IMR-90 (cell line): ENCODE measurements around the gene PABPC1L.

Experiments
- BHLHE40 ChIP-seq: fragments of 150-350 bp; IDR thresholded peaks from 2 replicates; pipeline ENCODE4 v1.6.1; 2016; ENCODE audit warnings: mild to moderate bottlenecking, low read depth, low read length
- CEBPB ChIP-seq: IDR thresholded peaks from 2 replicates; pipeline ENCODE4 v1.6.1; 2012; ENCODE audit warnings: low read depth, low read length, improper control_type of control experiment
- MAZ ChIP-seq: IDR thresholded peaks from 2 replicates; pipeline ENCODE4 v1.6.1; 2012; ENCODE audit warnings: low read depth, mild to moderate bottlenecking, low read length, improper control_type of control experiment, moderate library complexity, borderline replicate concordance
- POLR2A ChIP-seq: IDR thresholded peaks from 2 replicates; pipeline ENCODE4 v1.6.1; 2012; ENCODE audit warnings: mild to moderate bottlenecking, low read depth, low read length
- RAD21 ChIP-seq: IDR thresholded peaks from 2 replicates; pipeline ENCODE4 v1.6.1; 2012; ENCODE audit warnings: low read length, improper control_type of control experiment
- RFX5 ChIP-seq: IDR thresholded peaks from 2 replicates; pipeline ENCODE4 v1.8.0; 2012; ENCODE audit warnings: low read depth, mild to moderate bottlenecking, low read length, moderate library complexity
- SMC3 ChIP-seq: fragments of 150-350 bp; IDR thresholded peaks from 2 replicates; pipeline ENCODE4 v1.6.1; 2016; ENCODE audit warnings: low read depth, mild to moderate bottlenecking, antibody characterized with exemption, low read length, moderate library complexity
- TF ChIP-seq, protein P1 (sequence below): conservative IDR thresholded peaks from 2 replicates; pipeline ENCODE4 v1.5.1; 2012; ENCODE audit warnings: mild to moderate bottlenecking, low read depth, low read length, improper control_type of control experiment
- TF ChIP-seq, protein P2 (sequence below): fragments of 150-350 bp; IDR thresholded peaks from 2 replicates; pipeline ENCODE4 v1.6.1; 2017; ENCODE audit warnings: mild to moderate bottlenecking, antibody characterized with exemption, low read length, low read depth

- TF ChIP-seq, protein P1, sequence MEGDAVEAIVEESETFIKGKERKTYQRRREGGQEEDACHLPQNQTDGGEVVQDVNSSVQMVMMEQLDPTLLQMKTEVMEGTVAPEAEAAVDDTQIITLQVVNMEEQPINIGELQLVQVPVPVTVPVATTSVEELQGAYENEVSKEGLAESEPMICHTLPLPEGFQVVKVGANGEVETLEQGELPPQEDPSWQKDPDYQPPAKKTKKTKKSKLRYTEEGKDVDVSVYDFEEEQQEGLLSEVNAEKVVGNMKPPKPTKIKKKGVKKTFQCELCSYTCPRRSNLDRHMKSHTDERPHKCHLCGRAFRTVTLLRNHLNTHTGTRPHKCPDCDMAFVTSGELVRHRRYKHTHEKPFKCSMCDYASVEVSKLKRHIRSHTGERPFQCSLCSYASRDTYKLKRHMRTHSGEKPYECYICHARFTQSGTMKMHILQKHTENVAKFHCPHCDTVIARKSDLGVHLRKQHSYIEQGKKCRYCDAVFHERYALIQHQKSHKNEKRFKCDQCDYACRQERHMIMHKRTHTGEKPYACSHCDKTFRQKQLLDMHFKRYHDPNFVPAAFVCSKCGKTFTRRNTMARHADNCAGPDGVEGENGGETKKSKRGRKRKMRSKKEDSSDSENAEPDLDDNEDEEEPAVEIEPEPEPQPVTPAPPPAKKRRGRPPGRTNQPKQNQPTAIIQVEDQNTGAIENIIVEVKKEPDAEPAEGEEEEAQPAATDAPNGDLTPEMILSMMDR: no peak
- TF ChIP-seq RAD21: no peak
- no peak for TF ChIP-seq CEBPB
- TF ChIP-seq BHLHE40: no peak
- TF ChIP-seq, protein P2, sequence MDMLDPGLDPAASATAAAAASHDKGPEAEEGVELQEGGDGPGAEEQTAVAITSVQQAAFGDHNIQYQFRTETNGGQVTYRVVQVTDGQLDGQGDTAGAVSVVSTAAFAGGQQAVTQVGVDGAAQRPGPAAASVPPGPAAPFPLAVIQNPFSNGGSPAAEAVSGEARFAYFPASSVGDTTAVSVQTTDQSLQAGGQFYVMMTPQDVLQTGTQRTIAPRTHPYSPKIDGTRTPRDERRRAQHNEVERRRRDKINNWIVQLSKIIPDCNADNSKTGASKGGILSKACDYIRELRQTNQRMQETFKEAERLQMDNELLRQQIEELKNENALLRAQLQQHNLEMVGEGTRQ: no peak
- TF ChIP-seq POLR2A: no peak
- TF ChIP-seq SMC3: no peak
- TF ChIP-seq RFX5: no peak
- no peak for TF ChIP-seq MAZ
Observed at GRCh38 chr20:44916586-44916985, 6.7 kb downstream of the PABPC1L start.
